NCI-H345 treated with DMSO at 0.1 percent for 48 hours (cell line): ENCODE results near the gene EIF3A.

Experiments
- DNase-seq: peaks from one replicate; lab custom pipeline; 2025; ENCODE audit not compliant: unreplicated experiment; lab: John Stamatoyannopoulos, UW

The EIF3A gene

DNA sequence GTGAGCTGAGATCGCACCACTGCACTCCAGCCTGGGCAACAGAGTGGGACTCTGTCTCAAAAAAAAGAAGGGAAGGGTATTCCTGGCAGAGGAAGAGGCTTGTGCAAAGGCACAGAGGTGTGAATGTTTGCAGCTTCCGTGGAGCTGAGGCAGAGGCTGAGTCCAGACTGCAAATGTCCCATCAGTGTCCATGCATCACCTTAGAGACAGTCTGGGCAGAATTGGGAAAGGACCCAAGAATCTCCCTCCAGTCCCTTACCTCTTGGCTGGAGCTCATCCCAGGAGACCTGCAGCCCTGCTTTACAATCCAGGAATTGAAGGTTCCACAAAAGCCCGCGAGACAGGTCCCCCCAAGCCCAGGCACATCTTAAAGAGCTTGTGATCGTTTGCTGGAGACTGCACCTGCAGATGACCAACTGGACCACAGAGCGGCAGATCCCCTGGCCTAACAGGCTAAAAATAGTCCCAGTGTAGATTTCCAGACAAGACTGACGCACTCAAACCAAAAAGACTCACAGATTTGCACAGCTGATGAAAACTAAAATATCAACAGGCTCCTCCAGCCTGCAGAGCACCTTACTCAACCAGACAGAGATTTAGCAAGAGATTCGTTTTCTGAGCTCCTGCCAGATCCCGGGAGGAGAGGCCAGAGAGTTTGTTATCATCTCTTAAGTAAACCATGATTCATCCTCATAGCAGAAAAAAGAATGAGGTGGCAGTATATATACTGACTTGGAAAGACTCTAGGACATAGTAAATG lies 74.0 kb downstream of the EIF3A start:
- no peak for DNase-seq

DNA sequence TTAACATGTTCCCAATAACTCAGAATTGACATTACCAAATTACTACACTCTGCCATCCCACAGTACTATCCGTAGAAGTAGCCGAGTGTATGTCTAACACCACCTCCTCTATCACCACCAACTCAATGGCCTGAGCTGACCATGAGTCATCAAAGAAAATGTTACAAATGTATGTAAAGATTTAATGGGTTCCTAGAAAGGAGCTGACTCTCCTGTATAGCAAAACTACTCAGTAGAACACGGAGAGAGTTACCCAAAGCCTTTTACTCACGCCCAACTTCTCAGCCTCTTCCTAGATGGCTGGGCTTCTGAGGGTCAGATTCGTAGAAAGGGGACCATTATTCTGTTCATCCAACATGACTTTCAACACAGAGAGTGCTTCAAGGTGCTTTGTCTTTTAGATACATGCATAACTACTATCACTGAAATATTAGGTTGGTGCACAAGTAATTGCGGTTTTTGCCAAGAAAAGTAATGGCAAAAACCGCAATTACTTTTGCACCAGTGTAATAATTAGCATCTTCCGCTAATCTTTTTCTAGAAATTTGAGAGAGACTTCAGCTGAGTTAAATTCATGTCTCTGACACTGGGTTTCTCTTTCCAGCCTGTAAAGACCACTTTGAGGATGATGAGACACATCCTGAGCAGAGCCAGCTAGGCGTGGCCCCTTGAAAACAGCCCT lies 75.1 kb downstream of the EIF3A start:
- no peak for DNase-seq

DNA sequence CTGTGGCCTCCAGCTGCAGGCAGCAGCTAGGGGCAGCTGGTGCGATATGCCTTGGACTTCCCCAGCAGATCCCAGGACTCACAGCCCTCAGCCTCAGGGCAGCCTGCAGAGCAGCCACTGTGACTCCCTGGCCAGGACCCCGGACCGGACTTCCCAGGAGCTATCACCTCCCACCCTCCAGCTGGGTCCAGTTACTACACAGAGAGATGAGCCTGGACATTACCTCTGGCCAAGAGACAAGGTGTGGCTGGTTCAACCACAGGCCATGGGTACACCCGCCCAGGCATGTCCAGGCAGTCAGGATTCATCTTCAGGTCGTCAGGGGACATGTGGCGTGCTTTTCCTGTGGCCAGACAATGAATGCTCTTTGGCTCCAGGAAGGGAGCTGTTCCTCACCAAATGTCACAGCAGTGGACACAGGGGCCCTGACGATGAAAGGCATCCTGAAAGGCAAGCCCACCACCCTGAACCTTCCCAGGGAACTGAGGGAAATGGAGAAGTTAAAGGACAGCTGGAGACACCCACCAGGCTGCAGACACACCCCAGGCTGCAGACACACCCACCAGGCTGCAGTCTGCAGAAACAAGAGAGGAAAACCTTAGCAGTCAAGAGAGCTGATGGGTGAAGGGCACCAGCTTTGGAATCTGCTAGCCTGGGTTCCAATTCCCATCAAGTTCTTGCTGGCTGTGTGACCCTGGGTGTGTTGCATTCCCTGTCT lies 76.9 kb downstream of the EIF3A start:
- DNase-seq, result no peak

DNA sequence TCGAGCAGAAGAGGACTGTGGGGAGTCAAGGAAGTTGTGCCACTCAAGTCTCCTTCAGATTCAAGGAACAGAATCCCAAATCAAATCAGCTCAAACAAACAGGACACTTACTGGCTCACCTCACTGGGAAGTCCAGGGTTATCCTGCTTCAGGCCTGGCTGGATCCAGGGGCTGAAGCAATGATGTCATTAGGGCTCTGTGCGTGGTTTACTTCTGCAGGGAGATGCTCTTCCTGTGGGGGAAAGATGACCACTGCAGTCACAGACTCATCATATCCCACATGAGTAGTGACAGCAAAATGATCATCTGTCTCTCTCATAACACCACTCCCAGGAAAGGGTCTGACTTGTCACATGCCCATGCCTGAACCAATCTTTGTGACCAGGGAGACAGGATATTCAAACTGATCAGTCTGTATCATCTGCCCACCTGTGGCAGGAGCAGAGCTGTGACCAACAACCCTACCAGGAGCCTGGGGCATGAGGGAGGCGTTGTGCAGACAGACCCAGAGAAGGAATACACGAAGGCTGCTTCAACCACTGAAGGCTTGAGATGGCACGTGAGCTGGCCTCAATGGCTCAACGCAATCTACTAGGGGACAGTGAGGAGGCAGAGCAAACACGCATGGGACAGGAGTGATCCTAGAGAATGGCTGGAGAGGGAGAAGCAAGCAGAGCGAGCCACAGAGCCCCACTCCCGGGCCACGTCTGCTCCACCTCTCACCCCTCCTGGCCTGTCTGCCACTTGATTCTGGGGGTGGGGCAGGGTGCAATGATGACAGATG lies 78.7 kb downstream of the EIF3A start:
- no peak for DNase-seq

DNA sequence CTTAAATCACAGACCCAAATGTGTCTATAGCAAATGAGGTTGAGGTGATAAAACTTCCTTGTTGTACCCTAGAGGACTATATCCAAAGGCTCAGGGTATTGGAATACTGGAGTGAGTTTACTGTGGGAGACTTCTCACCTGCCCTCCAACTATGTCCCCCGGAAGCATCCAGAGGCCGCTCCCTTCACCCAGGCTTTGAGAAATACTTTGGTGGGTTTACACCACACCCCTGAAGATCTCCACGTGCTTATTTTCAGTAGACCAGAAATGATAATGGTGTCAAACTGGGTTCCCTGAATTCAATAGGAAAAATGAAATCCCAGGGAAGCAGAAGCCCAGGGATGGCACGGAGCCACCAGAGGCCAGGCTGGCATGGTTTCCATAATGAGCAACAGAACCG lies 82.4 kb downstream of the EIF3A start:
- DNase-seq, result no peak

DNA sequence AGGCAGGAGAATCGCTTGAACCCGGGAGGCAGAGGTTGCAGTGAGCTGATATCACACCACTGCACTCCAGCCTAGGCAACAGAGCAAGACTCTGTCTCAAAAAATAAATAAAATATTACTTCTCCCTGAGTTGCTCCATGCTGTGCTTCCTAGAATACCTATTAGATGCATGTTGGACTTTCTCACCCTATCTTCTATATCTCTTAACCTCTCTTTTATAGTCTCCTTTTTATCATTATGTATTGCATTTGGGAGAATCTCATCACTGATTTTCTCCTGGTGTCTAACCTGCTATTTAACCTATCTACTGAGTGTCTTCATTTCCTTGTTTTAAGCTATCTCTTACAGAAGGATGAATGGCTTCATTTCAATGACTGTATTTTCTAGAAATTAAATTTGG lies 83.2 kb downstream of the EIF3A start:
- DNase-seq, result no peak

DNA sequence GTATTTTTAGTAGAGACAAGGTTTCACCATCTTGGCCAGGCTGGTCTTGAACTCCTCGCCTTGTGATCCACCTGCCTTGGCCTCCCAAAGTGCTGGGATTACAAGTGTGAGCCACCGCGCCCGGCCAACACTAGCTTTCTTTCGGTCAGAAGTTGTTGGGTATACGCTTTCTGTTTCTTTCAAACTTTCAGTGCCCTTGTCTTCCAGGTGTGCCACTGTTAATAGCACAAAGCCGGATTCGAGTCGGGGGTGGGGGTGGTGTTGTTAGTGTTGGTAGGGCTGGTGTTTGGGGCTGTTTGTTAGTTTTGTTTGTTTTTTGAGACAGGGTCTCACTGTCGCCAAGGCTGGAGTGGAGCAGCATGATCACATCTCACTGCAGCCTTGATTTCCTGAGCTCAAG lies 84.9 kb downstream of the EIF3A start:
- no peak for DNase-seq

DNA sequence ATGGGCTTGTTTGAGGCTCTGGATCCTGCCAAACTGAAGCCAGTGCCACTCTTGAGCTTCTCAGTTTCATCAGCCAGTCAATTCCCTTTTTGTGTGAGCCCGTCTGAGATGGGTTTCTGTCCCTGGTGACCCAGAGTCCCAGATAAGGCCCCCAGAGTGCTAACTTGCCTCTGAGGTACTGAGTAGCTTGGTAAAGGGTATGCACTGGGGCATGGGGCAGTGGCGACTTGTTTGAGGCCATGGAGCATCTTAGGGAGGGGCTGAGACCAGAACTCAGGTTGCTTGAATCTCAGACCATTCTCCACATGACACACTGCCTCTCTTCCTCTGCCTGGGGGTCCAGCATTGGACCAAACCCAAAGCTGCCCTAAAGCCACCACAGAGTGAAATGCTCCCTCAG lies 86.3 kb downstream of the EIF3A start:
- DNase-seq, result no peak

DNA sequence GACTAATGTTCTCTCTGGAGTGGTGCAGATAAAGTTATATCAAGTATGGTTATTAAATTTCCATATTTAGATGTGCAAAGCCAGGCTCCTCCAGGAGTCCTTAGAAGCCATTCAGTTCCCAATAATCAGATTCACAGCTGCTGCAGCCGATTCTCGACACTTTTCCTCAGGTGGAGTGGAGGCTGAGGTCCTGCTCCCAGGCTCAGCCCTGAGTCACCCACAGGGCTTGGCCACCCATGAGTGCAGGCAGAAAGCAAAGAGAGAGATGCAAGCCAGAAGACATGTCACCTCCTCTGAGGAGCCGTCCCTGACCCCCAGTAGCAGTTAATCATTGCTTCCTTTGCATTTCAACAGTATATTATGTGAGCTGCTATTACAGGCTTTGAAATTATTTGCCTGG lies 87.4 kb downstream of the EIF3A start:
- DNase-seq, result no peak

DNA sequence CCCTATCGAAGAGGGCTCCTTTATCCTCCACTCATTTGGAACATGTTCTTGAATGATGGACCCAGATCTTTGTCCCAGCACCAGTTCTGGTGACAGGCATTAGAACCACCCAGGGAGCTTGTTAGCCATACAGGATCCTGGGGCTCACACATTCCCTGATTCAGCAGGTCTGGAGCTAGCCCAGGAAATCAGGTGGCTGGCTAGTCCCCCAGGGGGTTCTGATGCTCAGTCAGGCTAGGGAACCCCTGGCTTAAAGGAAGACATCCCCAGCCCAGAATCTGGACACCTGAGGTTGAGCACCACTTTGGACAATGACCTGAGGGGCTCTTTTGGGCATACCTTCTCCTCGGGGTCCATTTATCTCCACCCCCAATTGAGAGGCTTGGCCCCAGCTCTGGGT lies 88.1 kb downstream of the EIF3A start:
- DNase-seq, result no peak

DNA sequence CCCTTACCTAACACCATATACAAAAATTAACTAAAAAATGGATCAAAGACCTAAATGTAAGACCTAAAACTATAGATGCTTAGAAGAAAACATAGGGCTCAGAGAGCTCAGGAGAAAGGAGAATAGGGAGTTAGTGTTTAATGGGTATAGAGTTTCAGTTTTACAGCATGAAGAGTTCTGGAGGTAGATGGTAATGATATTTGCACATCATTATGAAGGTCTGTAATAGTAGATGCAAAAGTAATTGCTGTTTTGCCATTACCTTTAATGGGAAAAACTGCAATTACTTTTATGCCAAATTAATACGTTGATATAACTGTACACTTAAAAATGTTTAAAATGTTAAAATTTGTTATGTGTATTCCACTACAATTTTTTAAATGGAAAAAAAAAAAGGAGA lies 90.3 kb downstream of the EIF3A start:
- no peak for DNase-seq

DNA sequence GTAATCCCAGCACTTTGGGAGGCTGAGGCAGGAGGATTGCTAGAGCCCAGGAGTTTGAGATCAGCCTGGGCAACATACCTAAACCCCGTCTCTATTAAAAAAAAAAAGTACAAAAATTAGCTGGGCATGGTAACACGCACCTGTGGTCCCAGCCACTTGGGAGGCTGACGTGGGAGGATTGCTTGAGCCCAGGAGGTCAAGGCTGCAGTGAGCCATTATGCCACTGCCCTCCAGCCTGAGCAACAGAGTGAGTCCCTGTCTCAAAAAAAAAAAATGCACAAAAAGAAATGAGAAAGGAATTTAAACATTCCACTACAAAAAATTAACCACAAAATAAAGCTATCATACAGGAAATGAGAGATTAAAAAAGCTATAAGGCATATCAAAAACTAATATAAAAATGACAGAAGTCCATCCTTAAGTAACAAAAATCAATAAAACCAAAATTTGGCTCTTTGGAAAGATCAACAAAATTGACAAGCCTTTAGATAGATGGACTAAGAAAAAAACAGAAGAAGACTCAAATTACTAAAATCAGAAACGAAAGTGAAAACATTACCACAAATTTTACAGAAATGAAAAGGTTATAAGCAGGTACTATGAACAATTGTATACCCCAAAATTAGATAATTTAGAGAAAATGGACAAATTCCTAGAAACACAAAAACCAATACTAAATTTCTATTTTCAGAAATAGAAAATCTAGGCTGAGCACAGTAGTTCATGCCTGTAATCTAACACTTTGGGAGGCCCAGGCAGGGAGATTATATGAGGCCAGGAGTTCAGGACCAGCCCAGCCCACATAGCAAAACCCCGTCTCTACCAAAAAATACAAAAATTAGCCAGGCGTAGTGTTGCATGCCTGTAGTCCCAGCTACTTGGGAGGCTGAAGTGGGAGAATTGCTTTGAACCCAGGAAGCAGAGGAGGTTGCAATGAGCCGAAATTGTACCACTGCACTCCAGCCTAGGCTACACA lies 93.5 kb downstream of the EIF3A start:
- DNase-seq, result no peak

DNA sequence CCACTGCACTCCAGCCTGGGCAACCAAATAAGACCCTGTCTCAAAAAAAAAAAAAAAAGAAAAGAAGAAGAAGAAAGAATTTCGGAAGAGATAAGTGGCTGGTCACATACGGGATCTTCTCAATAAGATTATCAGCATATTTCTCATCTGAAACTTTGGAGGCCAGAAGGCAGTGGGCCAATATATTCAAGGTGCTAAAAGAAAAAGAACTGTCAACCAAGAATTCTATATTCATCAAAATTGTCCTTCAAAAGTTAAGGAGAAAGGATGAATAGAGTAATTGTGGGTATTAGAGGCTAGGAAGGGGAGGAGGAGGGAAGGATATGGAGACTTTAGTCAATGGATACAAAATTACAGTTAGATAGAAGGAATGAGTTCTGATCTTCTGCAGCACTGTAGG lies 95.0 kb downstream of the EIF3A start:
- no peak for DNase-seq
